GM18505 (cell line): ENCODE measurements around the gene POM121L2.

Experiments
- ATAC-seq: cut with Tn5 transposase; IDR thresholded peaks from one replicate; pipeline ENCODE4 v1.9.1; 2021; ENCODE audit not compliant: unreplicated experiment
- POLR2A ChIP-seq: IDR thresholded peaks from 4 replicates; pipeline ENCODE4 v1.6.1; 2011; ENCODE audit warnings: borderline replicate concordance; ENCODE audit not compliant: insufficient read depth, insufficient read length; ENCODE audit errors: extremely low read depth

The POM121L2 gene

GRCh38 chr6:27311806-27312145 lies 297 bp downstream of the POM121L2 start:
- TF ChIP-seq POLR2A: no peak
- no peak for ATAC-seq

- TF ChIP-seq POLR2A: no peak
- no peak for ATAC-seq
Observed at GRCh38 chr6:27303613-27304272, 8.3 kb downstream of the POM121L2 start.

- no peak for ATAC-seq
Observed at GRCh38 chr6:27297857-27298730, 14.0 kb downstream of the POM121L2 start.

GRCh38 chr6:27297484-27297856 lies 14.6 kb downstream of the POM121L2 start:
- no peak for ATAC-seq
- no peak for TF ChIP-seq POLR2A

More at GRCh38 chr6:27297857-27298730, 14.0 kb downstream of the POM121L2 start:
- TF ChIP-seq POLR2A: no peak

- no peak for TF ChIP-seq POLR2A
- no peak for ATAC-seq
Observed at GRCh38 chr6:27296106-27296783, 15.8 kb downstream of the POM121L2 start.

- TF ChIP-seq POLR2A: no peak
- no peak for ATAC-seq
Observed at GRCh38 chr6:27295301-27296079, 16.6 kb downstream of the POM121L2 start.

GRCh38 chr6:27294409-27294808 lies 17.7 kb downstream of the POM121L2 start:
- no peak for ATAC-seq
- no peak for TF ChIP-seq POLR2A

- no peak for TF ChIP-seq POLR2A
- ATAC-seq: no peak
Observed at GRCh38 chr6:27293436-27294098, 18.5 kb downstream of the POM121L2 start.

GRCh38 chr6:27290850-27291208 lies 21.2 kb downstream of the POM121L2 start:
- no peak for ATAC-seq
- TF ChIP-seq POLR2A: no peak

GRCh38 chr6:27290065-27290849 lies 21.8 kb downstream of the POM121L2 start:
- TF ChIP-seq POLR2A: no peak
- no peak for ATAC-seq

GRCh38 chr6:27288136-27289044 lies 23.7 kb downstream of the POM121L2 start:
- no peak for ATAC-seq
- no peak for TF ChIP-seq POLR2A

- no peak for ATAC-seq
Observed at GRCh38 chr6:27287751-27288135, 24.3 kb downstream of the POM121L2 start.

GRCh38 chr6:27286141-27286540 lies 25.9 kb downstream of the POM121L2 start:
- ATAC-seq: no peak
- no peak for TF ChIP-seq POLR2A

More at GRCh38 chr6:27287751-27288135, 24.3 kb downstream of the POM121L2 start:
- TF ChIP-seq POLR2A: no peak
